Muscle of arm (tissue), 14 donors: Measurements from ENCODE around the gene PALM3. TPM values are rescaled to one million over a fixed set of nuclear protein-coding genes. Genes with fewer than 3 reads are reported as not detected.
A peak's percentile ranks its signal among the peaks of the same experiment; 100 is the strongest.

Source experiments
- DNase-seq: peaks from one replicate; pipeline ENCODE4 v3.0.0-alpha.2; 2013
- long read RNA-seq, 11 donors: transcript quantifications; one replicate each; lab custom pipeline, GENCODE V29; 2026
- polyA plus RNA-seq, 12 donors: library from polyadenylated mRNA; unstranded; fragments of 120-200 nt; gene quantifications; one replicate each; pipeline ENCODE4 v1.2.1, GENCODE V29; 2013; ENCODE audit not compliant: insufficient read length in 12 of 12

Gene PALM3, protein sequence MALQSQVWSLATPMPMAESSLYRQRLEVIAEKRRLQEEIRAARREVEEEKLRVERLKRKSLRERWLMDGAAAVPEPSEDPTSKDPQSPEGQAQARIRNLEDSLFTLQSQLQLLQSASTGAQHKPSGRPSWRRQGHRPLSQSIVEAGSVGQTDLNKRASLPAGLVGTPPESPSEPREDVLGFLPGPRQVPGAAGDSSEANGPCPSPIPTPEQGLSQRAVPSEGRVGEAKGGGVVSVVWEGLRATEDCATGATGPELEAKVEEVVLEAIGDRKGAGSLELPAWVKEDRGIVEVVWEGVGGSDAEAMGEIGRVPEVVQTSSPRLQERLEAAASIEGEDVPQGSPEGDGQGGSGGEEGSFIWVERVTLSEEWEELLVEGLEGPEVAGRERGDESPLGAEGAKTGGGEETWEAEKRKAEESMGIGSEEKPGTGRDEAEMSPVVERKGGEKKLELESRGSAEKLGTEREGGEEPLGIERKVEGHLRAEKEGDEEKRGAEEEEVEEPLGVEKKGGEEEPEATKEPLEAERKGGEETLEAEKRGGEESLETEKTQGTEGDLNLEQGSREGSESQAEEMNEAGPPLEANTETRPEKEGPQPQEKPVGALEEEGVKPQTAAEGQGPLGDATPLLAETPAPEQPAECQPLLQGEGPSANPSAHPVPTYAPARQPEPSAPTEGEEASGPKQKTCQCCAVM
- 1 to 10 TPM in 2 of 12 donors, under 1 TPM in 8, not detected in 2; 0.35 to 2.5 (median 0.71) TPM for polyA plus RNA-seq
- long read RNA-seq, donor 1: 0 reads
- long read RNA-seq, donor 2: 0 reads
- long read RNA-seq, donor 3: 0 reads
- long read RNA-seq, donor 4: 0 reads
- long read RNA-seq, donor 5: 0 reads
- long read RNA-seq, donor 6: 0 reads
- long read RNA-seq, donor 7: 0 reads
- long read RNA-seq, donor 8: 0 reads
- long read RNA-seq, donor 9: 0 reads
- long read RNA-seq, donor 10: 0 reads
- long read RNA-seq, donor 11: 0 reads

- no peak for DNase-seq
These were observed at the start of gene PALM3 for GRCh38 chr19:14061751-14062557. PALM3 (minus strand) TSS chr19:14062076; CDS start chr19:14061980, 96 bp downstream.

DNA sequence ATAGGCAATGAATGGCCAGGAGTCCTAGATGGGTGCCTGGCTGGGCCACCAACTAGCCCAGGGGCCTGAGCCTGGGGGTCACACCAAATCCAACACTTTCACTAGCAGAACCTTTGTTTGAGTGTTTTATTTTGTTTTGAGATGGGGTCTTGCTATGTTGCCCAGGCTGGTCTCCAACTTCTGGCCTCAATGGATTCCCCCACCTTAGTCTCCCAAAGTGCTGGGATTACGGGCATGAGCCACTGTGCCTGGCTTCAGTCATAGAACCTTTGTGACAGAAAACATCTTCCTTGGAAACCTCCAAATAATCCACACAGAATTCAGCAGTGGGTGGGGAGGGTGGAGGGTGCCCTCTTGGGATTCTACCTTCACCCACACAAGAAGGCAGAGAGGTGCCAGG, 49.6 kb upstream of the PALM3 start:
- DNase-seq: no peak

GRCh38 chr19:14110650-14111049, 48.8 kb upstream of the PALM3 start:
- DNase-seq: no peak

- no peak for DNase-seq
These were observed 45.9 kb upstream of the PALM3 start for GRCh38 chr19:14107581-14108461.

- no peak for DNase-seq
These were observed 45.0 kb upstream of the PALM3 start for GRCh38 chr19:14106840-14107239.

- DNase-seq: no peak
These were observed 43.8 kb upstream of the PALM3 start for GRCh38 chr19:14105680-14106079.

DNA sequence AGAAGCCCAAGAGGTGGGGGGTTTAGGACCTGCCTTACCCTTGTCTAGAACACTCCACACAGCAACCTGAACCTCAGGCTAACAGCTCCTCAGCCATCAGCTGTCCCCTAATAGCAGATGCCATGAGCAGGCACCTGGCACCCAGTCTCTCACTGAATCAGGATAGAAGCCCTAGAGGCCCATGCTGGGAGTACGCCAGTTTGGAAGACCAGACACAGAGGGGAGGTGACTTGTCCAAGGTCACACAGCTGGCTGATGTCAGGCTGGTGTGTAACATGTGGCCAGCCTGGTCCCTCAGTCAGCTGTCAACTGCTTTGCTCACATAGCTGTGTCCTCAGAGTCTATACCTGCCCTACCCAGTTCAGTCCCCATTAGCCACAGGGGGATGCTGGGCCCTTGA, 41.4 kb upstream of the PALM3 start:
- DNase-seq: no peak

DNA sequence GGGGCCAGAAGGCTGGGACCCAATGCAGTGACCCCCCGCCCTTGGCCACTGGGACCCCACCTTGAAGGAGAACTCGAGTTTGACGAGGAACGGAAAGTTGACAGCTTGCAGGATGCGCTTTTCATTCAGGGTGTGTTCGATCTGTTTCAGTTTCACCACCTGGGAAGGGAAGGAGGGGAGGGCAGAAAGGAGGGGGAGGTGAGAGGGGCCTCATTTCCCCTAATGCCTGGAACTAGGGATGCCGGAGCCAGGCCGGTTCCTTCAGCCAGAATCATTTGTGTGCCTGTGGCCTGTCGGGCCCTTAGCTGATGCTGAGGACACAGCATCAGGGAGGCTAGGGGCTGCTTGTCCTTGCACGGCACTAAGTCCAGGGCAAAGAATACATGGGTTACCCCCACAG, 40.9 kb upstream of the PALM3 start:
- DNase-seq: no peak

DNA sequence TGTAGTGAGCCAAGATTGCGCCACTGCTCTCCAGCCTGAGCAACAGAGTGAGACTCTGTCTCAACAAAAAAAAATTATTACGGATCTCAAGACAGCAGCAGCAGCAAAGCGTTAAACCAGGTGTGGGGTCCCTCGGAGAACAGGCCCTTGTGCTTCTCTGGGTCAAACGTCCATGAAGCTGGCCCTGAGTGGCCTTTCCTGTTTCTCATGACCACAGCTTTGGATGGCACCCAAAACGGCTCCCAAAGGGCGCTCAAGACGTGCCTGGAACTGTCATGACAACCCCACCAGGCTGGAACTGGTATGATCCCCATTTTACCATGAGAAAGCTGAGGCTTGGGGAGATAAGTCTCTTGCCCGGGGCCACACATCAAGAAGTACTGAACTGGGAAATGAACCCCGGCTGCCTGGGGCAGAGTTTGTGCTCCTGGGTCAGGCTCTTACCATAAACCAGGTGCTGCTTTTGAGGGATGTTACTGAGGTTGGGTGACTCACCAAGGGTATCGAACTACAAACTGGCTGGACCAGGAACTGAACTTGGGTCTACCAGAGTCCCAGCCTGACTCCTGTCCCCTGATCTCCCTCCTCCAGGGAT, 40.3 kb upstream of the PALM3 start:
- DNase-seq: no peak

GRCh38 chr19:14101003-14101545, 39.2 kb upstream of the PALM3 start:
- no peak for DNase-seq

DNA sequence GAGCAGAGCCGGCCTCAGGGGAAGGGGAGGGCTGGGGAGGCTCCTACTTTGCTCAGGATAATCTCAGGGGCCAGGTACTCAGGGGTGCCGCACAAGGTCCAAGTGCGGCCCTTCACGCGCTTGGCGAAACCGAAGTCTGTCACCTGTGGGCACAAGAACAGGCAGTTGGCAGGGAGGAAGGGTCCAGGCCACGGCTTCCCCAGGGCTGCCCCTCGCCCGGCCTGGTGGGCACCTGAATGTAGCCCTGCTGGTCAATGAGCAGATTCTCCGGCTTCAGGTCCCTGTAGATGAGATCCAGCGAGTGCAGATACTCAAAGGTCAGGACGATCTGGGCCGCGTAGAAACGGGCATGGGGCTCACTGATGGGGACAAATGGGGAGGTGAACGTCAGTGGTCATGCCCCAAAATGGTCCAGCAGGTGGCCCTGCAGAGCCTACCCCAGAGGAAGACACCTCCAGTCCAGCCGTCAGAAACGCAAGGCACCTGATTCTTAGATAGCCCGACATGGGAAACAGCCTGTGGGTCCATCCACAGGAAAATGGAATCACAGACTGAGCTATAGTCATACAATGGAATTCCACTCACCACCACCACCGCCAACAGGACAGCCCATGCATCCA, 35.8 kb upstream of the PALM3 start:
- no peak for DNase-seq

DNA sequence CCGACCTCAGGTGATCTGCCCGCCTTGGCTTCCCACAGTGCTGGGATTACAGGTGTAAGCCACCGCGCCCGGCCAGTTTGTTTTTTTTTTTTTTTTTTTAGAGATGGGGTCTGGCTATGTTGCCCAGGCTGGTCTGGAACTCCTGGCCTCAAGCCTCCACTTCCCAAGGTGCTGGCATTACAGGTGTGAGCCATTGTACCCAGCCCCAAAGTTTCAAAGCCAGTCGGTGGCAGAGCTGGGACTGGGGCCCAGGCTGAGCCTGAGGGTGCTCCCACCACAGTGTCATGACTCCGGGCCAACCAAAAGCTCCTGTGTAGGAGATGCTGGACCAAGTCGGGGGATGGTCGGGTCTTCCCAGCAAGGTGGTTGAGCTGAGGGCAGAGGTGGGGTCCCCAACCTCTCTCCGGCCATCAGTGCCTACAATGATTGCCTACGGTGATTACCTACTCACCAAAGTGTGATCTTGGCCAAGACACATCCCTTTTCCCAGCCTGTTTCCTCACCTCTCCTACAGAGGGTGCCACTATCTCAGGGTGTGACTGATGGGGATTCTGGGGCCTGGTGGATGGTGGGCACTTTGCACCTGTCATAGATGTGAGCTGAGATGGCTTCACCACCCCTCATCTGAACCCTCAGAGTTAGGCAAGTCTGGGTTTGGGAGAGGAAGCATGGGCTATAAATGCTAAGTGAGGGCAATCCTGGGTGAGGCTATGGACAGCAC, 34.6 kb upstream of the PALM3 start:
- DNase-seq: no peak

DNA sequence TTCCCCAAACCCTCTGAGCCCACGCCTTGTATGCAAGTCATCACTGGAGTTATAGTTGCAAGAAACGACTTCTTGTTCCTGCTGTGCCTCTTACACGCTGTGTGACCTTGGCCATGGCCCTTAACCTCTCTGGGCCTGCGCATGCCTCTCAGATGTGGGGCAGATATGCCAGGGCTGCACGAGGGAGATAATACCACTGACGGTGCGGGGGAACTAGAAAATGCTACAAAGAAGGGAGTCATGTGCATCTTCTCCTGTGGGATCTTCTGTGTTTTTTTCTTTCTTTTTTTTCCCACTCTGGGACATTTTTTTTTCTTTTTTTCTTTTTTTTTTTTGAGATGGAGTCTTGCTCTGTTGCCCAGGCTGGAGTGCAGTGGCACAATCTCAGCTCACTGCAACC, 33.0 kb upstream of the PALM3 start:
- DNase-seq: no peak

DNA sequence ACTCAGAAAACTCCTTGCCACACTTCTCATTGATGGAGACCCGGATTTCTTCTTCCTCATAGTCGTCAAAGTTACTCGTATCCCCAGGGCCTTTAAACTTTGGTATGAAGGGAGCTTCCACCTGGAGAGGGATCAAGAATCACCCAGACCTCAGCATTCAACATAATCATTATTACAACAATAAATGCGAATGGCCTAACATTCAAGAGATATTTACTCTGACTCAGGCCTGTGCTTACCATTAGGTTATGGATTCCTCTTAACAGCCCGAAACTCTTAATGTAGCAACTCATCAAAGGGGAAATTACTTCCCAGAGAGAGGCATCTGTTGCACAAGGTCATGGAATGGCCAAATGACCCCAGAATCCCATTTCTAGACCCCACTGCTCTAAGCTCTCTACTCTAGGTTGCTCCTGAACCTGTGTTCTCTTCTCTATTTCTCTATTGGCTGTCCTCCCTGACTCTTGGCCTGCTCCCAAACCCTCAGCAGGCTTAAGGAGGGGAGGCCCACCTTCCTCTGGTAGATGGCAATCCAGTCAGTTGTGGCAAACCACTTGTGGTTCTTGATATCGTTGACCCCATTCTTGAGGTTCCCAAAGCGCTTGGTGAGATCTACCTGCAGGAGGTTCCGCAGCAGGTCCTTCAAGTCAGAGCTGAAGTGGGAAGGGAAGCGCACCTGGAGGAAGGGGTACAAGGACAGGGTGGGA, 31.4 kb upstream of the PALM3 start:
- no peak for DNase-seq

DNA sequence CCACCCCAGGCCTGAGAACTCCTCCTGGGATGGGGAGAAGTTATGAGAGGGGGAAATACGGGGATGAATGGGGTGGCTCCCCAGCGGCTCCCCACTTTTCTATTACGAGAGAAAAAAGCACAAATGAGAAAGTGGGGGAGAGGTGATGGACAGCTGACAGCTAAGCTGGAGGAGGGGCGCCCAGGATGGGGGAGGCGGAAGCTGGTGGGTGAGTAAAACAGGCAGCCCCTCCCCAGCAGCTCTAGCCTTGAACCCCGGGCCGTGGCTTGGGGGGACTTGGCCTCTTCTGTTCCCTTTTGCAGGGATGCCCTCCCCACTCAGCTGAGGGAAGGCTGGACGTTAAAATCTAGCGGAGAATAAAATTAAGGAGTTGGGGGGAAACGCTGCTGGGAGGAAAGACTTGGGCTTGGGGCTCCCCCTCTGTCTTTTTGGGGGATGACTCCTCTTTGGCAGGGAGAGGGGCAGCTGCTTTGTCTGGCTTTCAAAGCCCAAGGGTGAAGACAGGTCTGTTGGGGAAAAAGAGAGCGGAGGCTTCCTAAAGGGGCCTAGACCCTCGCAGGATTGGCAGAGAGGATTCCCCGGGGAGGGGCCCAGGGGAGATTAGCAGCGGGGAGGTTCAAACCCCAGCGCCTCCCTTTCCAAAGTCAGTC, 30.1 kb upstream of the PALM3 start:
- DNase-seq: no peak

GRCh38 chr19:14091081-14091812, 29.4 kb upstream of the PALM3 start:
- DNase-seq: peak; percentile 71

DNA sequence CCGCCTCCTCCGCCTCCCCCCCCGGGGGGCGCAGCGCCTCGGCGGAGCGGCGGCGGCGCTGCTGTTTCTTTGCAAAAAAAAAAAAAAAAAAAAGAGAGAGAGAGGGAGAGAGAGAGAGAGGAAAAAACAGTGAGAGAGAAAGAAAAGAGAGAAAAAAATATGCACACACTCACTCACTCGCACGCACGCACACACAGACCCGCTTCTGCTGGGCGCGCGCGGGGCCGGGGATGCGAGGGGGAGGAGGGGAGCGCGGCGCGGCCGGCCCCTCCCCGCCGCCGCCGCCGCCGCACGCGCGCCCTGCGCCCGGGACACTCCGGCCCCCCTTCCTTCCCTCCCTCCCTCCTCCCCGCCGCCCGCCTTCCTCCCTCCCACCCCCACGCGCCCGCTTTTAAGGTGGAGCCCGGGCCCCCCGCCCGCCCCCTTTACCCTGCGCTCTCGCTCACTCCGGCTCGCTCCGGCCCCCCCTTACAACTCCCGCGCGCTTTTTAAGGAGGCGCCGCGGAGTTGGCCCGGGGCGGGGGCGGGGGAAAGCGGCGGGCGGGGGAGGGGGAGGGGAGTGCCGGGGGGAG, 28.7 kb upstream of the PALM3 start, which contains the start of gene SAMD1:
SAMD1 (minus strand) TSS at position 243 of the 572 bp plus-strand sequence.
- peak; percentile 91 for DNase-seq
